Esophagus muscularis mucosa (tissue), 4 donors: ENCODE measurements around the gene APH1B.

Experiments
- EP300 ChIP-seq: sonication (generic); formaldehyde crosslinking; IDR thresholded peaks from one replicate; pipeline ENCODE4 v1.6.1; 2017; ENCODE audit warnings: antibody characterized with exemption
- POLR2A ChIP-seq: fragments of 450-650 bp; IDR thresholded peaks from one replicate; pipeline ENCODE4 v1.6.1; 2017; ENCODE audit warnings: antibody characterized with exemption, moderate library complexity, mild to moderate bottlenecking, low read depth
- TF ChIP-seq, protein P1 (sequence below), 3 experiments: fragments of 200-600 bp in 2 of 3; fragments of 450-650 bp in 1 of 3; sonication (generic) in 2 of 3; IDR thresholded peaks; one replicate each; pipeline ENCODE4 v1.5.1; 2017 to 2019; ENCODE audit warnings: antibody characterized with exemption in 3 of 3, mild to moderate bottlenecking in 2 of 3, moderate library complexity in 1 of 3

DNA sequence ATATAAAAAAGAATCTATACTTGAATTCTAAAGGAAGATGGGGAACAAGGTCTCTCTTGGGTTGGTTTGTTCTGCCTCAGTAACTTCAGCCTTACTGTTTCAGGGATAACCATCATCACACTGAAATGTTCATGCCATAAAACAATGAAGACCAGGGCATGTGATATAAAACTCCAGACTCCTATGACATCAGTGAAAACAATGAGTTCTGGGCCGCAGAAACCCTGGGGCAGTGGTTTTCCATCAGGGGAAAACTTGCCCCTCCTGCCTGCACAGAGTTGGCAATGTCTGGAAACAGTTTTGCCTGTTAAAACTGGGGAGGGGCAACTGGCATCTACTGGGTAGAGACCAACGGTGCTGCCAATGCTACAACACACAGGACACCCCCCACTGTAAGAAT is 57.4 kb downstream of the APH1B start:
- TF ChIP-seq, protein P1, sequence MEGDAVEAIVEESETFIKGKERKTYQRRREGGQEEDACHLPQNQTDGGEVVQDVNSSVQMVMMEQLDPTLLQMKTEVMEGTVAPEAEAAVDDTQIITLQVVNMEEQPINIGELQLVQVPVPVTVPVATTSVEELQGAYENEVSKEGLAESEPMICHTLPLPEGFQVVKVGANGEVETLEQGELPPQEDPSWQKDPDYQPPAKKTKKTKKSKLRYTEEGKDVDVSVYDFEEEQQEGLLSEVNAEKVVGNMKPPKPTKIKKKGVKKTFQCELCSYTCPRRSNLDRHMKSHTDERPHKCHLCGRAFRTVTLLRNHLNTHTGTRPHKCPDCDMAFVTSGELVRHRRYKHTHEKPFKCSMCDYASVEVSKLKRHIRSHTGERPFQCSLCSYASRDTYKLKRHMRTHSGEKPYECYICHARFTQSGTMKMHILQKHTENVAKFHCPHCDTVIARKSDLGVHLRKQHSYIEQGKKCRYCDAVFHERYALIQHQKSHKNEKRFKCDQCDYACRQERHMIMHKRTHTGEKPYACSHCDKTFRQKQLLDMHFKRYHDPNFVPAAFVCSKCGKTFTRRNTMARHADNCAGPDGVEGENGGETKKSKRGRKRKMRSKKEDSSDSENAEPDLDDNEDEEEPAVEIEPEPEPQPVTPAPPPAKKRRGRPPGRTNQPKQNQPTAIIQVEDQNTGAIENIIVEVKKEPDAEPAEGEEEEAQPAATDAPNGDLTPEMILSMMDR (IDR thresholded peaks at IDR 0.05): no peak
- no peak for TF ChIP-seq EP300
- no peak for TF ChIP-seq POLR2A
